Measurements from ENCODE around the gene PARVA.

Gene PARVA

GRCh38 chr11:12403122-12403996 lies 26.0 kb downstream of the PARVA start:
- TF ChIP-seq, protein P1, sequence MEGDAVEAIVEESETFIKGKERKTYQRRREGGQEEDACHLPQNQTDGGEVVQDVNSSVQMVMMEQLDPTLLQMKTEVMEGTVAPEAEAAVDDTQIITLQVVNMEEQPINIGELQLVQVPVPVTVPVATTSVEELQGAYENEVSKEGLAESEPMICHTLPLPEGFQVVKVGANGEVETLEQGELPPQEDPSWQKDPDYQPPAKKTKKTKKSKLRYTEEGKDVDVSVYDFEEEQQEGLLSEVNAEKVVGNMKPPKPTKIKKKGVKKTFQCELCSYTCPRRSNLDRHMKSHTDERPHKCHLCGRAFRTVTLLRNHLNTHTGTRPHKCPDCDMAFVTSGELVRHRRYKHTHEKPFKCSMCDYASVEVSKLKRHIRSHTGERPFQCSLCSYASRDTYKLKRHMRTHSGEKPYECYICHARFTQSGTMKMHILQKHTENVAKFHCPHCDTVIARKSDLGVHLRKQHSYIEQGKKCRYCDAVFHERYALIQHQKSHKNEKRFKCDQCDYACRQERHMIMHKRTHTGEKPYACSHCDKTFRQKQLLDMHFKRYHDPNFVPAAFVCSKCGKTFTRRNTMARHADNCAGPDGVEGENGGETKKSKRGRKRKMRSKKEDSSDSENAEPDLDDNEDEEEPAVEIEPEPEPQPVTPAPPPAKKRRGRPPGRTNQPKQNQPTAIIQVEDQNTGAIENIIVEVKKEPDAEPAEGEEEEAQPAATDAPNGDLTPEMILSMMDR (IDR thresholded peaks at IDR 0.05; ENCODE audit: insufficient read depth, low read depth, low read length, missing control alignments): no peak
- no peak overlapping the region for H3K4me3 ChIP-seq (ENCODE audit: low read length)
- no peak for DNase-seq (ENCODE audit: low read depth)

GRCh38 chr11:12403997-12404350 lies 26.6 kb downstream of the PARVA start:
- DNase-seq (ENCODE audit: low read depth): no peak
- no peak overlapping the region for H3K4me3 ChIP-seq (ENCODE audit: low read length)
- TF ChIP-seq, protein P1 (IDR thresholded peaks at IDR 0.05; ENCODE audit: insufficient read depth, low read depth, low read length, missing control alignments): no peak

GRCh38 chr11:12404436-12404835 lies 27.1 kb downstream of the PARVA start:
- no peak for DNase-seq (ENCODE audit: low read depth)
- TF ChIP-seq, protein P1 (IDR thresholded peaks at IDR 0.05; ENCODE audit: insufficient read depth, low read depth, low read length, missing control alignments): no peak
- H3K4me3 ChIP-seq (ENCODE audit: low read length): no peak overlapping the region

- TF ChIP-seq, protein P1 (IDR thresholded peaks at IDR 0.05; ENCODE audit: insufficient read depth, low read depth, low read length, missing control alignments): no peak
- DNase-seq (ENCODE audit: low read depth): no peak
- H3K4me3 ChIP-seq (ENCODE audit: low read length): no peak overlapping the region
These were observed 30.9 kb downstream of the PARVA start for GRCh38 chr11:12408156-12408770.

- no peak overlapping the region for H3K4me3 ChIP-seq (ENCODE audit: low read length)
- DNase-seq (ENCODE audit: low read depth): no peak
- TF ChIP-seq, protein P1 (IDR thresholded peaks at IDR 0.05; ENCODE audit: insufficient read depth, low read depth, low read length, missing control alignments): no peak
These were observed 32.2 kb downstream of the PARVA start for GRCh38 chr11:12409621-12410005.

DNA sequence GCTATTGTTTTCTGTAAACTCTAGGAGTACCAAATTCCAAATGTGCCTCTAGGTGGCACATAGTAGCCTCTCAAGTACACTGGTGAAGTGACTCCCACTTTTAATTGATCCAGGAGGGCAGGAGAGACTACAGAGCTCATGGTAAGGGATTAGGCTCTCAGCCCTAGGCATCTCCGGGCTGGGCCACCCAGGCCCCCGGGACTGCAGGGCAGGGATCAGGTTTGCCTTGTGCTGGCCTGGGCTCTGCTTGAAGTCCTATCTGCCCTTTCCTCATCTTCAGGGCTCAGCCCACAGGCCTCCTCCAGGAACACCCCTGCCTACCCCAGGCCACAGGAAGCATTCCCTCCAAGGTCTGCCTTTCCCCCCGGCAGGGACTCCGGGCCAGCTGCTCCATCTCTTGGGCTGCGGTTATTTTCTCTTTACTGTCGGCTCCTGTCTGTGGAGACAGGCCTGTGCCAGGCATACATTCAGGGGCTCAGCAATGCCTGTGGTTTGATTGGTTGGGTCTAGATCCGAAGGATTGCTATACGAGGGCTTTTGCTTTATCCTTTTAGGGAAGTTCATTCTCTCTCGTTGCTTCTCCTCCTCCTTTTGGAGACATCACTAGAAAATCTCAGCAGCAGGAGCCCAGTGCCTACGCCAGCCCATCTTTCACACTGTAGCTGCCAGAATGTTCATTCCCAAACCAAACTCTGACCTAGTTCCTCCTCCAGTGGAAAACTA lies 32.8 kb downstream of the PARVA start:
- DNase-seq (ENCODE audit: low read depth): peak; percentile 15
- TF ChIP-seq, protein P1 (IDR thresholded peaks at IDR 0.05; ENCODE audit: insufficient read depth, low read depth, low read length, missing control alignments): no peak
- no peak overlapping the region for H3K4me3 ChIP-seq (ENCODE audit: low read length)
